GM23338 (cell line): Measurements from ENCODE around the gene INO80B. TPM values are rescaled to one million over a fixed set of nuclear protein-coding genes. Genes with fewer than 3 reads are reported as not detected.

ENCODE experiments used
- ATAC-seq: fragments of 200-7000 bp; cut with Tn5 transposase; 3 replicates; pipeline ENCODE4 v1.9.1; 2020
- DNase-seq: peaks from one replicate; pipeline ENCODE4 v3.0.0-alpha.2; 2015; ENCODE audit warnings: low spot score
- H2AFZ ChIP-seq: fragments of 200-600 bp; sonication (generic); 2 replicates; pipeline ENCODE4 v1.8.0; 2016; ENCODE audit warnings: antibody characterized with exemption, mild to moderate bottlenecking, moderate library complexity
- H3F3A ChIP-seq: fragments of 200-600 bp; sonication (generic); replicated peaks from 2 replicates; pipeline ENCODE4 v1.8.0; 2017; ENCODE audit warnings: antibody characterized with exemption, mixed run types, low read depth
- H3K27ac ChIP-seq: fragments of 200-600 bp; sonication (generic); 2 replicates; pipeline ENCODE4 v1.6.1; 2016; ENCODE audit warnings: low read depth
- H3K27me3 ChIP-seq: fragments of 200-600 bp; sonication (generic); 2 replicates; pipeline ENCODE4 v1.8.0; 2016; ENCODE audit warnings: mild to moderate bottlenecking, mixed run types, moderate library complexity; ENCODE audit not compliant: insufficient read depth
- H3K36me3 ChIP-seq: fragments of 200-600 bp; sonication (generic); 2 replicates; pipeline ENCODE4 v1.8.0; 2016; ENCODE audit warnings: mild to moderate bottlenecking; ENCODE audit not compliant: insufficient read depth
- H3K4me1 ChIP-seq: fragments of 200-600 bp; sonication (generic); 2 replicates; pipeline ENCODE4 v1.8.0; 2016; ENCODE audit warnings: mild to moderate bottlenecking, moderate library complexity; ENCODE audit not compliant: insufficient read depth
- H3K4me2 ChIP-seq: fragments of 200-600 bp; sonication (generic); 2 replicates; pipeline ENCODE4 v1.7.1; 2017; ENCODE audit warnings: mixed run types
- H3K4me3 ChIP-seq: fragments of 200-600 bp; sonication (generic); 2 replicates; pipeline ENCODE4 v1.6.1; 2016; ENCODE audit warnings: mixed run types
- H3K79me2 ChIP-seq: fragments of 200-600 bp; sonication (generic); replicated peaks from 2 replicates; pipeline ENCODE4 v1.8.0; 2017; ENCODE audit warnings: mild to moderate bottlenecking; ENCODE audit not compliant: insufficient read depth
- H3K9me2 ChIP-seq: fragments of 200-600 bp; sonication (generic); 2 replicates; pipeline ENCODE4 v1.8.0; 2017; ENCODE audit not compliant: insufficient read depth
- H4K20me1 ChIP-seq: fragments of 200-600 bp; sonication (generic); replicated peaks from 2 replicates; pipeline ENCODE4 v1.8.0; 2017; ENCODE audit warnings: mild to moderate bottlenecking; ENCODE audit not compliant: insufficient read depth
- H3K27ac Mint-ChIP-seq: 2 replicates; pipeline ENCODE4 v1.8.0; 2020; ENCODE audit warnings: inconsistent platforms, mild to moderate bottlenecking, moderate library complexity, mixed read lengths
- H3K27me3 Mint-ChIP-seq: 3 replicates; pipeline ENCODE4 v1.8.0; 2022; ENCODE audit warnings: low read depth, mild to moderate bottlenecking, moderate library complexity, mixed read lengths, inconsistent platforms; ENCODE audit not compliant: insufficient read depth, poor library complexity
- H3K36me3 Mint-ChIP-seq: 3 replicates; pipeline ENCODE4 v1.8.0; 2021; ENCODE audit warnings: low read depth, mild to moderate bottlenecking, inconsistent platforms, moderate library complexity, mixed read lengths
- H3K4me1 Mint-ChIP-seq: 3 replicates; pipeline ENCODE4 v1.8.0; 2020; ENCODE audit warnings: mild to moderate bottlenecking, inconsistent platforms, mixed read lengths
- H3K4me3 Mint-ChIP-seq: 3 replicates; pipeline ENCODE4 v1.8.0; 2021; ENCODE audit warnings: moderate library complexity, mild to moderate bottlenecking, inconsistent platforms, mixed read lengths
- H3K9me3 Mint-ChIP-seq: 3 replicates; pipeline ENCODE4 v1.8.0; 2020; ENCODE audit warnings: moderate library complexity, mild to moderate bottlenecking, inconsistent platforms, mixed read lengths
- ETS1 ChIP-seq: IDR thresholded peaks from 2 replicates; pipeline ENCODE4 v1.6.1; 2016; ENCODE audit warnings: antibody characterized with exemption
- EZH2 ChIP-seq: fragments of 200-600 bp; sonication (generic); IDR thresholded peaks from one replicate; pipeline ENCODE4 v1.8.0; 2017; ENCODE audit warnings: antibody characterized with exemption, mild to moderate bottlenecking, low read depth; ENCODE audit not compliant: unreplicated experiment
- EZH2phosphoT487 ChIP-seq: fragments of 200-600 bp; sonication (generic); IDR thresholded peaks from one replicate; pipeline ENCODE4 v1.8.1; 2018; ENCODE audit warnings: antibody characterized with exemption; ENCODE audit not compliant: unreplicated experiment
- NANOG ChIP-seq: IDR thresholded peaks from 2 replicates; pipeline ENCODE4 v1.6.1; 2016; ENCODE audit warnings: antibody characterized with exemption, borderline replicate concordance
- POLR2AphosphoS5 ChIP-seq: IDR thresholded peaks from 2 replicates; pipeline ENCODE4 v1.6.1; 2016; ENCODE audit warnings: antibody characterized with exemption, low read depth
- STAT1 ChIP-seq: IDR thresholded peaks from one replicate; pipeline ENCODE4 v1.6.1; 2016; ENCODE audit warnings: antibody characterized with exemption; ENCODE audit not compliant: unreplicated experiment
- polyA plus RNA-seq: library from polyadenylated mRNA; unstranded; fragments of >200 nt; fragmentation: Nextera tagmentation; extraction: Ambion mirVana; gene quantifications from 2 replicates; pipeline ENCODE4 v1.2.1, GENCODE V29; 2016
- total RNA-seq: library from RNA; depleted of rRNA; stranded (reverse); fragments of >200 nt; shearing (Covaris generic); gene quantifications from 2 replicates; pipeline ENCODE4 v1.2.3, GENCODE V29; 2014

Gene INO80B
- total and polyA plus RNA-seq, 2 experiments from 2014 or later = 5.1 to 21.8 TPM

- H3K4me1 ChIP-seq = peaks cover 40% of the 10 kb centered on the region
- H3K36me3 ChIP-seq = 0 out of 2 replicates have a peak, but pooled peaks cover 4% of the 10 kb centered on the region
- H2AFZ ChIP-seq = peak overlapping the region; percentile 98; the same call in 1 of the 2 replicates
- no peaks in the 10 kb centered on the region for H3K79me2 ChIP-seq
- TF ChIP-seq NANOG (no peak), EZH2 (peak; percentile 53)
- peaks cover 8% of the 10 kb centered on the region; the same call in 1 of the 2 replicates for H4K20me1 ChIP-seq
- Mint-ChIP-seq H3K36me3 (peaks cover 17% of the 10 kb centered on the region), H3K9me3 (no peaks in the 10 kb centered on the region), H3K4me3 (peak overlapping the region; percentile 77), H3K27me3 (peaks cover 71% of the 10 kb centered on the region), H3K27ac (no peak overlapping the region), H3K4me1 (peaks cover 37% of the 10 kb centered on the region)
- H3K4me2 ChIP-seq = peak overlapping the region; percentile 95
- ATAC-seq (no peak), DNase-seq (no peak)
- no peak overlapping the region for H3K27ac ChIP-seq
- H3F3A ChIP-seq = peaks cover 36% of the 10 kb centered on the region
- peak overlapping the region; percentile 69 for H3K4me3 ChIP-seq
- H3K9me2 ChIP-seq = no peaks in the 10 kb centered on the region
- H3K27me3 ChIP-seq = peaks cover 82% of the 10 kb centered on the region
Observed at GRCh38 chr2:74496997-74497776, 42.3 kb downstream of the INO80B start.

DNA sequence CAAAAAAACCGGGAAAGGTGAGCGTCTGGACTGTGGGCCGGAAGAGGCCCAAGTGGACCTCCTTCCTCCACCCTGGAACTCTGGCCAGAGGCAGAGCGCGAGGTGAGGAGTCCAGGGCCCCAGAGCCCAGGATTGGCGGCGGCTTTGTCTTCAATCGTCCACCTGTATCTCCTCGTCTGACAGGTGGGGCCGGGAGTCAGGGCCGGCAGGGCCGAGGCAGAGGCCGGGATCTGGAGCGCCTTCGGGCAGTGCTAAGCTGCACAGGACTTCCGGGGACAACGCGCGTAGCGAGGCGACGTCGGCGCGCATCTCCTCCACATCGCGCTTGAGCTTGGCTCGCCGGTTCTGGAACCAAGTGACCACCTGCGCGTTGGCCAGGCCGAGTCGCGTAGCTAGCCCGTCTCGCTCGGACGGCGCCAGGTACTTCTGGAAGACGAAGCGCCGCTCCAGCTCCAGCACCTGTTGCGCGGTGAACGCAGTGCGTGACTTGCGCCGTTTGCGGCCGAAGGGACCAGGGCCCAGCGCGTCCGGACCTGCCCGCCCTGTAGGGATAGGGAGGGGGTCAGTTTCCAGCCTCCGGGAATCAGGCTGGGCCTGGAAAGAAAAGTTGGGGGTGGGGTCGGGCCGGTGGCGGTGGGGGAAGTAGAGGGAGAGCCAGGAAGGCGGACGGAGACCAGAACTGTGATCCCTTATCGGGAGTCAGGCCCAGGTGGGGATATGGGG, 43.1 kb downstream of the INO80B start:
- peaks cover 8% of the 10 kb centered on the region; the same call in 1 of the 2 replicates for H4K20me1 ChIP-seq
- DNase-seq (peak; percentile 72), ATAC-seq (peak; percentile 23)
- peak overlapping the region; percentile 95 for H3K4me2 ChIP-seq
- H3K79me2 ChIP-seq = no peaks in the 10 kb centered on the region
- no peaks in the 10 kb centered on the region for H3K9me2 ChIP-seq
- Mint-ChIP-seq H3K4me1 (peaks cover 42% of the 10 kb centered on the region), H3K27ac (no peak overlapping the region), H3K36me3 (peaks cover 13% of the 10 kb centered on the region), H3K9me3 (no peaks in the 10 kb centered on the region), H3K27me3 (peaks cover 79% of the 10 kb centered on the region), H3K4me3 (peak overlapping the region; percentile 77)
- peak; percentile 36; the same call in 1 of the 2 replicates for TF ChIP-seq POLR2AphosphoS5
- TF ChIP-seq ETS1 = no peak
- TF ChIP-seq STAT1 = no peak
- peak; percentile 71 for TF ChIP-seq EZH2phosphoT487
- TF ChIP-seq EZH2 = peak; percentile 73
- peak overlapping the region; percentile 98 for H2AFZ ChIP-seq
- H3F3A ChIP-seq = peaks cover 39% of the 10 kb centered on the region
- no peak overlapping the region for H3K27ac ChIP-seq
- no peaks in the 10 kb centered on the region for H3K36me3 ChIP-seq
- peaks cover 90% of the 10 kb centered on the region for H3K27me3 ChIP-seq
- peak overlapping the region; percentile 69 for H3K4me3 ChIP-seq
- H3K4me1 ChIP-seq = peaks cover 42% of the 10 kb centered on the region
